Heart right ventricle (tissue), 16 donors: ENCODE measurements around the gene CYBA. TPM values are rescaled to one million over a fixed set of nuclear protein-coding genes. Genes with fewer than 3 reads are reported as not detected.

Experiments
- ATAC-seq, 8 donors: fragments of 200-7000 bp; cut with Tn5 transposase; one replicate each; pipeline ENCODE4 v1.9.1; 2020; ENCODE audit warnings: mild to moderate bottlenecking in 8 of 8, moderate library complexity in 8 of 8, moderate number of reproducible peaks in 1 of 8
- DNase-seq, 2 donors: peaks; one replicate each; pipeline ENCODE4 v3.0.0-alpha.2; 2020
- H3K27ac ChIP-seq, 10 donors: fragments of 200-600 bp; sonication (generic) in 2 of 10; one replicate each; pipeline versions ENCODE4 v1.5.0 to v1.8.0; 2020 to 2022; ENCODE audit warnings: mild to moderate bottlenecking in 3 of 10
- H3K27me3 ChIP-seq, 7 donors: fragments of 200-600 bp; one replicate each; pipeline ENCODE4 v1.8.0; 2021 to 2022; ENCODE audit warnings: mild to moderate bottlenecking in 2 of 7
- H3K36me3 ChIP-seq, 9 donors: fragments of 200-600 bp; sonication (generic) in 1 of 9; one replicate each; pipeline versions ENCODE4 v1.5.0 to v1.8.0; 2020 to 2022; ENCODE audit warnings: mild to moderate bottlenecking in 2 of 9
- H3K4me1 ChIP-seq, 9 donors: fragments of 200-600 bp; sonication (generic) in 1 of 9; one replicate each; pipeline versions ENCODE4 v1.5.0 to v1.8.0; 2020 to 2022; ENCODE audit warnings: mild to moderate bottlenecking in 4 of 9
- H3K4me3 ChIP-seq, 10 donors: fragments of 200-600 bp; sonication (generic) in 2 of 10; one replicate each; pipeline versions ENCODE4 v1.5.0 to v1.8.0; 2020 to 2022; ENCODE audit warnings: mild to moderate bottlenecking in 7 of 10, moderate library complexity in 2 of 10
- H3K9me3 ChIP-seq, 11 donors: fragments of 200-600 bp in 10 of 11; sonication (generic) in 2 of 11; one replicate each; pipeline versions ENCODE4 v1.5.0 to v1.8.0; 2013 to 2022; ENCODE audit warnings: mild to moderate bottlenecking in 2 of 11, control low read depth in 1 of 11, moderate library complexity in 1 of 11
- WGBS, 2 donors: extraction: QIAGEN DNeasy Blood & Tissue Kit; methylation state at CpG; one replicate each; pipeline ENCODE4 v1.1.7; 2013; ENCODE audit warnings: inconsistent platforms in 1 of 2; 5-methylcytosine and 5-hydroxymethylcytosine counted together
- intact Hi-C, 10 donors: fragments of 100-400 bp; cut with DNase I; formaldehyde crosslinking; loops; one replicate each; pipeline versions ENCODE4 v1.11.1 to v1.14.2; 2022
- polyA plus RNA-seq, 2 donors: library from polyadenylated mRNA; stranded (reverse); fragments of 200-250 nt; gene quantifications; one replicate each; pipeline ENCODE4 v1.2.3, GENCODE V29; 2013
- total RNA-seq, 10 donors: library from RNA; stranded (reverse); fragmentation: NEBNext Ultra II Directional in 3 of 10; extraction: Animal tissue kit (Norgen Biotek cat#: 25700) in 3 of 10; gene quantifications; one replicate each; pipeline versions ENCODE4 v1.2.1 to v1.2.4, GENCODE V29; 2021 to 2023
- TF ChIP-seq, protein P1 (sequence below), 9 donors: fragments of 200-600 bp; sonication (generic) in 2 of 9; IDR thresholded peaks; one replicate each; pipeline versions ENCODE4 v1.5.0 to v1.8.0; 2021 to 2022; ENCODE audit warnings: antibody characterized with exemption in 9 of 9, mild to moderate bottlenecking in 5 of 9, moderate library complexity in 1 of 9
- donor health status: Arrhythmogenic right ventricular cardiomyopathy.
- donor health status: ischemic (EF 13 %, LVEDD 7.1; RV severe dilation, severe dysfunction).
- donor health status: healthy with polysubstance abuse.
- donor health status: DM: no; HTN: yes; CAD: no.
- donor health status: DM: no; HTN: no; CAD: no.
- donor health status: ischemic (EF 25% LVEDD 6.9; RV normal size, moderate dysfunction).
- donor health status: ischemic (EF 25% LVEDD 5.7; RV mildly dilated, moderate dysfunction).
- donor health status: healthy.
- donor health status: DM: yes; HTN: yes; CAD: no.
- donor health status: Ischemic cardiomyopathy.
- donor health status: ischemic (EF 35%, LVEDD 5.7; RV mildly dilated, moderate dysfunction).
- donor health status: nonischemic (EF 11% LVEDD 7.7; RV severe dilation, severe dysfunction).
- donor health status: DM: yes; HTN: yes; CAD: no.
- donor health status: PGD.
- donor health status: ischemic (EF 29% LVEDD 5.4; RV normal size, mild dysfunction).
- donor health status: nonischemic (EF 23%, LVEDD 6.1; RV moderate dilation, normal function).

CYBA gene
- total and polyA plus RNA-seq, 12 donors = 13.0 to 117 (median 33.6) TPM

GRCh38 chr16:88624481-88624880 lies 26.4 kb downstream of the CYBA start:
- intact Hi-C loops = no loop called here
- no peak overlapping the region for H3K4me3 ChIP-seq
- ATAC-seq (no peak), DNase-seq (no peak)
- no peak overlapping the region for H3K27ac ChIP-seq
- H3K4me1 ChIP-seq = peaks cover 4 to 20% (median 15%) of the 10 kb centered on the region in 9 donors
- H3K9me3 ChIP-seq = no peaks in the 10 kb centered on the region
- 95% methylated on average over 18 of the region's 18 CpGs for WGBS, 2 donors
- H3K36me3 ChIP-seq = peaks cover 8 to 88% (median 36%) of the 10 kb centered on the region in 9 donors
- TF ChIP-seq, protein P1, sequence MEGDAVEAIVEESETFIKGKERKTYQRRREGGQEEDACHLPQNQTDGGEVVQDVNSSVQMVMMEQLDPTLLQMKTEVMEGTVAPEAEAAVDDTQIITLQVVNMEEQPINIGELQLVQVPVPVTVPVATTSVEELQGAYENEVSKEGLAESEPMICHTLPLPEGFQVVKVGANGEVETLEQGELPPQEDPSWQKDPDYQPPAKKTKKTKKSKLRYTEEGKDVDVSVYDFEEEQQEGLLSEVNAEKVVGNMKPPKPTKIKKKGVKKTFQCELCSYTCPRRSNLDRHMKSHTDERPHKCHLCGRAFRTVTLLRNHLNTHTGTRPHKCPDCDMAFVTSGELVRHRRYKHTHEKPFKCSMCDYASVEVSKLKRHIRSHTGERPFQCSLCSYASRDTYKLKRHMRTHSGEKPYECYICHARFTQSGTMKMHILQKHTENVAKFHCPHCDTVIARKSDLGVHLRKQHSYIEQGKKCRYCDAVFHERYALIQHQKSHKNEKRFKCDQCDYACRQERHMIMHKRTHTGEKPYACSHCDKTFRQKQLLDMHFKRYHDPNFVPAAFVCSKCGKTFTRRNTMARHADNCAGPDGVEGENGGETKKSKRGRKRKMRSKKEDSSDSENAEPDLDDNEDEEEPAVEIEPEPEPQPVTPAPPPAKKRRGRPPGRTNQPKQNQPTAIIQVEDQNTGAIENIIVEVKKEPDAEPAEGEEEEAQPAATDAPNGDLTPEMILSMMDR (IDR thresholded peaks at IDR 0.05) = no peak
- H3K27me3 ChIP-seq = no peaks in the 10 kb centered on the region

GRCh38 chr16:88623858-88624257 lies 27.0 kb downstream of the CYBA start:
- Histone ChIP-seq H3K27me3 (no peaks in the 10 kb centered on the region), H3K9me3 (no peaks in the 10 kb centered on the region), H3K4me1 (peaks cover 4 to 22% (median 16%) of the 10 kb centered on the region in 9 donors), H3K27ac (no peak overlapping the region), H3K4me3 (no peak overlapping the region), H3K36me3 (peaks cover 8 to 90% (median 34%) of the 10 kb centered on the region in 9 donors)
- TF ChIP-seq, protein P1 (IDR thresholded peaks at IDR 0.05) = no peak
- no peak for DNase-seq
- no peak for ATAC-seq
- 95 to 96% methylated on average over 13 of the region's 13 CpGs for WGBS, 2 donors
- intact Hi-C loops = no loop called here

GRCh38 chr16:88622866-88623265 lies 28.0 kb downstream of the CYBA start:
- Histone ChIP-seq H3K27ac (no peak overlapping the region), H3K36me3 (peaks cover 8 to 91% (median 34%) of the 10 kb centered on the region in 9 donors), H3K27me3 (no peaks in the 10 kb centered on the region), H3K4me3 (no peak overlapping the region), H3K4me1 (peaks cover 0 to 22% (median 12%) of the 10 kb centered on the region in 9 donors), H3K9me3 (no peaks in the 10 kb centered on the region)
- ATAC-seq (no peak), DNase-seq (no peak)
- intact Hi-C loops = no loop called here
- TF ChIP-seq, protein P1 (IDR thresholded peaks at IDR 0.05) = no peak
- 97 to 99% methylated on average over 29 of the region's 29 CpGs for WGBS, 2 donors

DNA sequence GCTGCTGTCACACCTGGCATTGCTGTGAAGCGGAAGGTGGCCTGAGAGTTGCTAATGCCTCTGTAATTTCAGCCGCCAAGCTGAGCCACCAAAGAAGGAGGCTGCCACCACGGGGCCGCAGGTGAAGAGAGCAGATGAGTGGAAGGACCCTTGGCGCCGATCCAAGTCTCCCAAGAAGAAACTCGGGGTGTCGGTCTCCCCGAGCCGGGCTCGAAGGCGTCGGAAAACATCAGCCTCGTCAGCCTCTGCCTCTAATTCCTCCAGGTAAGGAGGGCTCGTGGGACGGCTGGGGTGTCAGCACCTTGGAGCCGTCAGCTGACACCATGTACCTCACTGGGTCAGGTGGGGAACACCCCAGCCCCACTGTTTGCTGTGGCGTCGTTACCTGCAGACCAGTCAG lies 28.7 kb downstream of the CYBA start:
- peaks cover 8 to 91% (median 34%) of the 10 kb centered on the region in 9 donors for H3K36me3 ChIP-seq
- WGBS, 2 donors = 93 to 97% methylated on average over 19 of the region's 19 CpGs
- TF ChIP-seq, protein P1 (IDR thresholded peaks at IDR 0.05) = no peak

More for the DNA sequence above, 28.7 kb downstream of the CYBA start:
- intact Hi-C loops = no loop called here
- no peak for ATAC-seq
- H3K9me3 ChIP-seq = no peaks in the 10 kb centered on the region
- no peak overlapping the region for H3K27ac ChIP-seq
- no peak for DNase-seq
- peaks cover 0 to 22% (median 12%) of the 10 kb centered on the region in 9 donors for H3K4me1 ChIP-seq
- H3K27me3 ChIP-seq = no peaks in the 10 kb centered on the region
- no peak overlapping the region for H3K4me3 ChIP-seq
